Tibial artery (tissue), 4 donors: ENCODE results near the gene TNS1.

Experiments
- DNase-seq, 2 donors: peaks; one replicate each; pipeline ENCODE4 v3.0.0-alpha.2; 2019
- H3K27ac ChIP-seq, 2 donors: fragments of 200-600 bp; sonication (generic) in 1 of 2; 1 replicate in 1 of 2; 2 replicates in 1 of 2; pipeline ENCODE4 v1.5.1; 2018 to 2019; ENCODE audit warnings: mild to moderate bottlenecking in 1 of 2
- H3K27me3 ChIP-seq, 2 donors: fragments of 200-600 bp; sonication (generic) in 1 of 2; one replicate each; pipeline versions ENCODE4 v1.5.1 to v1.6.0; 2016 to 2019
- H3K36me3 ChIP-seq, 3 donors: fragments of 200-600 bp; sonication (generic) in 2 of 3; one replicate each; pipeline ENCODE4 v1.5.1; 2016 to 2019; ENCODE audit warnings: mild to moderate bottlenecking in 2 of 3
- H3K4me1 ChIP-seq, 4 donors: fragments of 200-600 bp; sonication (generic) in 2 of 4; 1 replicate in 3 of 4; 2 replicates in 1 of 4; pipeline ENCODE4 v1.5.1; 2016 to 2019
- H3K4me3 ChIP-seq, 2 donors: fragments of 200-600 bp; sonication (generic) in 1 of 2; 1 replicate in 1 of 2; 2 replicates in 1 of 2; pipeline ENCODE4 v1.5.1; 2018 to 2019; ENCODE audit warnings: mild to moderate bottlenecking in 2 of 2
- H3K9me3 ChIP-seq, 3 donors: fragments of 200-600 bp; sonication (generic) in 1 of 3; one replicate each; pipeline ENCODE4 v1.5.1; 2016 to 2019
- CTCF ChIP-seq, 2 experiments: fragments of 200-600 bp in 1 of 2; fragments of 450-650 bp in 1 of 2; IDR thresholded peaks; one replicate each; pipeline ENCODE4 v1.5.1; 2017 to 2019; ENCODE audit warnings: antibody characterized with exemption in 2 of 2, mild to moderate bottlenecking in 1 of 2, moderate library complexity in 1 of 2
- intact Hi-C: fragments of 100-400 bp; cut with DNase I; formaldehyde crosslinking; loops from one replicate; pipeline ENCODE4 v1.15.0; 2023; ENCODE audit warnings: low total_unique reads

Gene TNS1

GRCh38 chr2:217823626-217824025, 179.2 kb downstream of the TNS1 start:
- Histone ChIP-seq H3K27ac (peak overlapping the region; percentile 59 to 78), H3K27me3 (no peaks in the 10 kb centered on the region), H3K9me3 (no peaks in the 10 kb centered on the region), H3K4me1 (peaks cover 0 to 97% (median 71%) of the 10 kb centered on the region in 4 donors), H3K4me3 (no peak overlapping the region), H3K36me3 (peaks cover 75 to 92% (median 89%) of the 10 kb centered on the region in 3 donors)
- no peak for TF ChIP-seq CTCF (IDR thresholded peaks at IDR 0.05)
- intact Hi-C loops: no loop called here
- no peak for DNase-seq

- Histone ChIP-seq H3K36me3 (peaks cover 79 to 92% (median 89%) of the 10 kb centered on the region in 3 donors), H3K9me3 (no peaks in the 10 kb centered on the region), H3K27me3 (no peaks in the 10 kb centered on the region), H3K27ac (peak overlapping the region; percentile 53 to 78), H3K4me3 (no peak overlapping the region), H3K4me1 (peaks cover 1 to 97% (median 70%) of the 10 kb centered on the region in 4 donors)
- DNase-seq: no peak
- intact Hi-C loops: no loop called here
- no peak for TF ChIP-seq CTCF (IDR thresholded peaks at IDR 0.05)
Observed at GRCh38 chr2:217822296-217823252, 180.2 kb downstream of the TNS1 start.

- DNase-seq: no peak
- H3K9me3 ChIP-seq: no peaks in the 10 kb centered on the region
- H3K27ac ChIP-seq: peak overlapping the region; percentile 53 to 78
- H3K4me3 ChIP-seq: no peak overlapping the region
- H3K36me3 ChIP-seq: peaks cover 88 to 92% (median 90%) of the 10 kb centered on the region in 3 donors
- TF ChIP-seq CTCF (IDR thresholded peaks at IDR 0.05): no peak
- no peaks in the 10 kb centered on the region for H3K27me3 ChIP-seq
- intact Hi-C loops: no loop called here
- H3K4me1 ChIP-seq: peaks cover 3 to 97% (median 70%) of the 10 kb centered on the region in 4 donors
Observed at GRCh38 chr2:217821536-217822147, 181.2 kb downstream of the TNS1 start.

- Histone ChIP-seq H3K27ac (peak overlapping the region; percentile 1 to 64), H3K36me3 (peaks cover 94 to 96% (median 94%) of the 10 kb centered on the region in 3 donors), H3K4me3 (no peak overlapping the region), H3K4me1 (peaks cover 3 to 97% (median 71%) of the 10 kb centered on the region in 4 donors), H3K9me3 (no peaks in the 10 kb centered on the region), H3K27me3 (no peaks in the 10 kb centered on the region)
- intact Hi-C loops: no loop called here
- no peak for TF ChIP-seq CTCF (IDR thresholded peaks at IDR 0.05)
- DNase-seq: no peak
Observed at GRCh38 chr2:217820904-217821303, 181.9 kb downstream of the TNS1 start.

GRCh38 chr2:217820091-217820819, 182.5 kb downstream of the TNS1 start:
- DNase-seq: no peak
- peaks cover 3 to 97% (median 71%) of the 10 kb centered on the region in 4 donors for H3K4me1 ChIP-seq

More at GRCh38 chr2:217820091-217820819, 182.5 kb downstream of the TNS1 start:
- peak overlapping the region; percentile 1 to 64 for H3K27ac ChIP-seq
- no peaks in the 10 kb centered on the region for H3K9me3 ChIP-seq
- intact Hi-C loops: no loop called here
- H3K4me3 ChIP-seq: no peak overlapping the region
- peaks cover 96 to 100% (median 100%) of the 10 kb centered on the region in 3 donors for H3K36me3 ChIP-seq
- no peak for TF ChIP-seq CTCF (IDR thresholded peaks at IDR 0.05)
- H3K27me3 ChIP-seq: no peaks in the 10 kb centered on the region
